Measurements from ENCODE around the gene PSMB10. TPM values are rescaled to one million over a fixed set of nuclear protein-coding genes. Genes with fewer than 3 reads are reported as not detected.
"Not testable (repeated sequence)": the region's sequence is repeated elsewhere in the genome, so short reads cannot be mapped to it uniquely, and the experiment has no call there.

PSMB10 gene
- total RNA-seq, 1 donor from 2014 or later: 35.8 TPM

DNA sequence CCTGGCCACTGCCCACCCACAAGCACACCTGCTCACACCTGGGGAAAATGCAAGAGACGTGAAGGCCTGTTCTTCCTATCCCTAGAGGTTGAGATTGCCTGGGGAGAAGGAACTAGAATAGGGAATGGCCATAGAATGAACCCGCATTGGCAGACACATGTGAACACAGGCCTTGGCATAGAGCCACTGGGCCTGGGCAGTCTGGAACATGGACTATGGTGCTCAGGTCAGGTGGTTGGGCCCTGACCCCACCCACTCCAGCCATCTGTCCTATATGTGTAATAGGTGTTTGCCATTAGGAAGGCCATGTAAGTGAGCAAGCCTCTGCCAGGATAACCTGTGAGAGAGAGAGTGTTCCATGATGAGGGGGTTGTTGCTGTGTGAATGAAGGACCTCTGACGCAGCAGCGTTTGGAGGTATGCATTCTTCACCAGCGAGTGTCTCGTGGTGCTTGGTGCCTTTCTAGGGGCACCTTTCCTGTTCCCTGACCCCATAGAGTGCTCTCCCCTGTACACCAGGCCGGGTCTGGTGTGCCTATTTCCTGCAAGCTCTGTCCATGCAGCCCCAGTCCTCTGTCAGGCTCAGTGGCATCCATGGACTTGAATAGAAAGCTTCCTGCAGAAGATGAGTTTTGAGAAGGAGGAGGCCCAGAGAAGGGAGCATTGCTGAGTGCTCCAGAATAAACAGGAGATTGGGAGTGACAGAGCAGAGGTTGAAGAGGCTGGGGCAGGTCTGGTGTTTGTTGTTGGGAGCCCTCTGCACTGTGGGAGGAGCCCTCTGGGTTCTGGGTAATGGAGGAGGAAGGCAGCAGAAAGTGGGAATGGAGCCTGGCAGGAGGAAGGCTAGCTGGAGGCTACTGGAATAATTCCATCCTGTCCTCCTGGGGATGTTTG is 20.6 kb downstream of the PSMB10 start:
- Mint-ChIP-seq H3K36me3 (ENCODE audit: low read depth, unreplicated experiment) (peaks cover 10% of the 10 kb centered on the region), H3K27me3 (ENCODE audit: low read depth, unreplicated experiment) (no peaks in the 10 kb centered on the region), H3K4me1 (ENCODE audit: low read depth, unreplicated experiment) (peaks cover 30% of the 10 kb centered on the region), H3K4me3 (ENCODE audit: unreplicated experiment) (no peak overlapping the region), H3K27ac (ENCODE audit: unreplicated experiment) (peak overlapping the region; percentile 12), H3K9me3 (ENCODE audit: unreplicated experiment) (no peaks in the 10 kb centered on the region)
- Histone ChIP-seq H3K4me2 (ENCODE audit: low read length) (no peak overlapping the region), H2AFZ (ENCODE audit: low read depth, low read length) (no peak overlapping the region), H3K27ac (ENCODE audit: low read depth, low read length) (no peak overlapping the region), H4K20me1 (ENCODE audit: insufficient read depth, low read length) (peaks cover 66% of the 10 kb centered on the region), H3K9me3 (ENCODE audit: insufficient read depth, low read depth, low read length) (no peaks in the 10 kb centered on the region), H3K27me3 (ENCODE audit: insufficient read depth, low read length) (no peaks in the 10 kb centered on the region), H3K36me3 (ENCODE audit: insufficient read depth, low read length) (no peaks in the 10 kb centered on the region), H3K9ac (ENCODE audit: low read length) (no peak overlapping the region), H3K4me3 (ENCODE audit: insufficient read depth, low read depth, low read length) (no peak overlapping the region), H3K4me1 (ENCODE audit: insufficient read depth, low read length) (peaks cover 18% of the 10 kb centered on the region), H3K79me2 (ENCODE audit: insufficient read depth, low read length) (peaks cover 29% of the 10 kb centered on the region)
- DNase-seq (ENCODE audit: low read depth): no peak
- FAIRE-seq: no peak
- no peak for TF ChIP-seq EZH2 (IDR thresholded peaks at IDR 0.05; ENCODE audit: insufficient read depth, low read length)
- TF ChIP-seq, protein P1, sequence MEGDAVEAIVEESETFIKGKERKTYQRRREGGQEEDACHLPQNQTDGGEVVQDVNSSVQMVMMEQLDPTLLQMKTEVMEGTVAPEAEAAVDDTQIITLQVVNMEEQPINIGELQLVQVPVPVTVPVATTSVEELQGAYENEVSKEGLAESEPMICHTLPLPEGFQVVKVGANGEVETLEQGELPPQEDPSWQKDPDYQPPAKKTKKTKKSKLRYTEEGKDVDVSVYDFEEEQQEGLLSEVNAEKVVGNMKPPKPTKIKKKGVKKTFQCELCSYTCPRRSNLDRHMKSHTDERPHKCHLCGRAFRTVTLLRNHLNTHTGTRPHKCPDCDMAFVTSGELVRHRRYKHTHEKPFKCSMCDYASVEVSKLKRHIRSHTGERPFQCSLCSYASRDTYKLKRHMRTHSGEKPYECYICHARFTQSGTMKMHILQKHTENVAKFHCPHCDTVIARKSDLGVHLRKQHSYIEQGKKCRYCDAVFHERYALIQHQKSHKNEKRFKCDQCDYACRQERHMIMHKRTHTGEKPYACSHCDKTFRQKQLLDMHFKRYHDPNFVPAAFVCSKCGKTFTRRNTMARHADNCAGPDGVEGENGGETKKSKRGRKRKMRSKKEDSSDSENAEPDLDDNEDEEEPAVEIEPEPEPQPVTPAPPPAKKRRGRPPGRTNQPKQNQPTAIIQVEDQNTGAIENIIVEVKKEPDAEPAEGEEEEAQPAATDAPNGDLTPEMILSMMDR (IDR thresholded peaks at IDR 0.05; ENCODE audit: insufficient read depth, low read depth, low read length): no peak

DNA sequence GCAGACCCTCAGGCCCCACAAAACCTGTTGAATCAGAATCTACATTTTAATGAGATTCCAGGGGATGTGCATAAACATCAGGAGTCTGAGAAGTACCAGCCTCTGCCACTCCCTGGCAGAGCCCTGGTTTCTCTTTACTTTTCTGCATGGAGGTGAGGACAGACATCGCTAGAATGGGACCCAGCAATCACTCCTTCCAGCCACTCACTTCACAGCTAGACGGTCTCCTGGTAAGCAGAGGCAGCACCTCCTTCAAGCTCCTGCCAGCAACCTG is 21.2 kb downstream of the PSMB10 start:
- H3K27me3 Mint-ChIP-seq (ENCODE audit: low read depth, unreplicated experiment); H3K9me3 Mint-ChIP-seq (ENCODE audit: unreplicated experiment); H2AFZ ChIP-seq (ENCODE audit: low read depth, low read length); H3K36me3 ChIP-seq (ENCODE audit: insufficient read depth, low read length); H3K4me2 ChIP-seq (ENCODE audit: low read length); H3K4me3 ChIP-seq (ENCODE audit: insufficient read depth, low read depth, low read length); H3K9me3 ChIP-seq (ENCODE audit: insufficient read depth, low read depth, low read length); H3K4me3 Mint-ChIP-seq (ENCODE audit: unreplicated experiment); H3K27me3 ChIP-seq (ENCODE audit: insufficient read depth, low read length); DNase-seq (ENCODE audit: low read depth); H3K9ac ChIP-seq (ENCODE audit: low read length); H3K27ac Mint-ChIP-seq (ENCODE audit: unreplicated experiment); FAIRE-seq; H3K27ac ChIP-seq (ENCODE audit: low read depth, low read length): not testable (repeated sequence)
- H4K20me1 ChIP-seq (ENCODE audit: insufficient read depth, low read length): peaks cover 64% of the 10 kb centered on the region
- H3K79me2 ChIP-seq (ENCODE audit: insufficient read depth, low read length): peaks cover 29% of the 10 kb centered on the region
- peaks cover 30% of the 10 kb centered on the region for H3K4me1 Mint-ChIP-seq (ENCODE audit: low read depth, unreplicated experiment)
- peaks cover 10% of the 10 kb centered on the region for H3K36me3 Mint-ChIP-seq (ENCODE audit: low read depth, unreplicated experiment)
- peaks cover 18% of the 10 kb centered on the region for H3K4me1 ChIP-seq (ENCODE audit: insufficient read depth, low read length)

DNA sequence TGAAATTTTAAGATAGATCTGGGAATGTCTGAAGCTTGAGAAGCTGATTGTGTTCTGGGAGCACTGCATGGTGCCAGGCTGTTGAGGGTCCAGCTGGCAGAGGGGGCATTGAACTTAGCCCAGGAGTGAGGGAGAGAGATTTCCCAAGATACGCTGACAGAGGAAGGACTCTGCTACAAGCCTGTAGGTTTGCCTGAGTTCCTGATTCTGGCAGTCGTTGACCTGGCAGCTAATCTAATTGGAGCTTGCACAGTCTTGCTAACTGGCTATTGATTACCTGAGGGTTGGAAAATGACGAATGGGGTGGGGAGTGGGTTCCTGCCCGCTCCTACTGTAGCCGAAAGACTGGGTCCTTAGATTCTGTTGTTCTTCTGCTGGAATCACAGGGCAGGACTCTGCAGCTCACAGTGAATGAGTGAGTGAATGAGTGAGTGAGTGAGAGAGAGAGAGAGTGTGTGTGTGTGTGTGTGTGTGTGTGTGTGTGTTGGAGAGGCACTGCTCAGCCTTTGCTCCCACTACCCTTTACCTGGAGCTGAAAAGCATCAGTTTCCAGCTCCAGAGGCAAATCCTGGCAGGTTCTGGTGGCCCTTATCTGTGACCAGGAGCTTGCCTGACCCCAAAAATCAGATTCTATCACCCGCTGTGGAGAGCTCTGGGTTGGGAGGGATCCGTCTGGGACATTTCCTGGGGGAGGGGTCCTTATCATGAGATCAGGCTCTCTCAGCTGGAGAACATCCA is 21.7 kb downstream of the PSMB10 start:
- no peak overlapping the region for H3K4me3 Mint-ChIP-seq (ENCODE audit: unreplicated experiment)
- Histone ChIP-seq H2AFZ (ENCODE audit: low read depth, low read length) (no peak overlapping the region), H3K27ac (ENCODE audit: low read depth, low read length) (no peak overlapping the region), H4K20me1 (ENCODE audit: insufficient read depth, low read length) (peaks cover 60% of the 10 kb centered on the region), H3K36me3 (ENCODE audit: insufficient read depth, low read length) (no peaks in the 10 kb centered on the region), H3K9me3 (ENCODE audit: insufficient read depth, low read depth, low read length) (no peaks in the 10 kb centered on the region), H3K9ac (ENCODE audit: low read length) (no peak overlapping the region), H3K4me2 (ENCODE audit: low read length) (no peak overlapping the region), H3K4me1 (ENCODE audit: insufficient read depth, low read length) (peaks cover 18% of the 10 kb centered on the region), H3K27me3 (ENCODE audit: insufficient read depth, low read length) (no peaks in the 10 kb centered on the region), H3K79me2 (ENCODE audit: insufficient read depth, low read length) (peaks cover 31% of the 10 kb centered on the region), H3K4me3 (ENCODE audit: insufficient read depth, low read depth, low read length) (no peak overlapping the region)
- no peak overlapping the region for H3K27ac Mint-ChIP-seq (ENCODE audit: unreplicated experiment)
- no peaks in the 10 kb centered on the region for H3K27me3 Mint-ChIP-seq (ENCODE audit: low read depth, unreplicated experiment)
- TF ChIP-seq, protein P1 (IDR thresholded peaks at IDR 0.05; ENCODE audit: insufficient read depth, low read depth, low read length): no peak
- TF ChIP-seq EZH2 (IDR thresholded peaks at IDR 0.05; ENCODE audit: insufficient read depth, low read length): no peak
- peaks cover 30% of the 10 kb centered on the region for H3K4me1 Mint-ChIP-seq (ENCODE audit: low read depth, unreplicated experiment)
- FAIRE-seq: no peak
- no peak for DNase-seq (ENCODE audit: low read depth)
- H3K9me3 Mint-ChIP-seq (ENCODE audit: unreplicated experiment): no peaks in the 10 kb centered on the region
- H3K36me3 Mint-ChIP-seq (ENCODE audit: low read depth, unreplicated experiment): peaks cover 12% of the 10 kb centered on the region
